Spleen (tissue), 11 donors: ENCODE measurements around the gene COMMD9. TPM values are rescaled to one million over a fixed set of nuclear protein-coding genes. Genes with fewer than 3 reads are reported as not detected.

Source experiments
- DNase-seq: peaks from one replicate; pipeline ENCODE4 v3.0.0-alpha.2; 2020
- H3K27ac ChIP-seq, 8 donors: fragments of 200-600 bp; sonication (generic) in 7 of 8; 1 replicate in 4 of 8; 2 replicates in 4 of 8; pipeline versions ENCODE4 v1.5.0 to v1.8.0; 2016 to 2021; ENCODE audit warnings: inconsistent platforms in 4 of 8, mild to moderate bottlenecking in 4 of 8, moderate library complexity in 1 of 8
- H3K27me3 ChIP-seq, 7 donors: fragments of 200-600 bp; sonication (generic) in 6 of 7; replicated peaks in 1 of 7; 1 replicate in 4 of 7; 2 replicates in 3 of 7; pipeline versions ENCODE4 v1.5.0 to v1.8.0; 2016 to 2021; ENCODE audit warnings: inconsistent platforms in 3 of 7, mild to moderate bottlenecking in 1 of 7
- H3K36me3 ChIP-seq, 6 donors: fragments of 200-600 bp; sonication (generic) in 5 of 6; 1 replicate in 4 of 6; 2 replicates in 2 of 6; pipeline versions ENCODE4 v1.5.0 to v1.8.0; 2016 to 2021; ENCODE audit warnings: inconsistent platforms in 2 of 6
- H3K4me1 ChIP-seq, 6 donors: fragments of 200-600 bp; sonication (generic) in 5 of 6; 1 replicate in 3 of 6; 2 replicates in 3 of 6; pipeline versions ENCODE4 v1.5.0 to v1.8.0; 2016 to 2021; ENCODE audit warnings: inconsistent platforms in 3 of 6
- H3K4me3 ChIP-seq, 8 donors: fragments of 200-600 bp; sonication (generic) in 7 of 8; 1 replicate in 4 of 8; 2 replicates in 4 of 8; pipeline versions ENCODE4 v1.5.0 to v1.8.0; 2016 to 2021; ENCODE audit warnings: inconsistent platforms in 4 of 8, mild to moderate bottlenecking in 4 of 8, moderate library complexity in 2 of 8
- H3K9me3 ChIP-seq, 8 donors: fragments of 200-600 bp; sonication (generic) in 7 of 8; 1 replicate in 4 of 8; 2 replicates in 4 of 8; pipeline versions ENCODE4 v1.5.0 to v1.8.0; 2016 to 2021; ENCODE audit warnings: inconsistent platforms in 4 of 8
- CTCF ChIP-seq, 11 experiments: fragments of 200-600 bp in 7 of 11; fragments of 450-650 bp in 4 of 11; sonication (generic) in 4 of 11; IDR thresholded peaks in 8 of 11; conservative IDR thresholded peaks in 3 of 11; 1 replicate in 7 of 11; 2 replicates in 4 of 11; pipeline versions ENCODE4 v1.4.0 to v1.8.0; 2016 to 2021; ENCODE audit warnings: antibody characterized with exemption in 11 of 11, inconsistent platforms in 4 of 11, mild to moderate bottlenecking in 1 of 11
- POLR2A ChIP-seq, 3 donors: fragments of 450-650 bp; IDR thresholded peaks; one replicate each; pipeline ENCODE4 v1.5.1; 2017; ENCODE audit warnings: antibody characterized with exemption in 3 of 3, mild to moderate bottlenecking in 1 of 3
- POLR2AphosphoS5 ChIP-seq, 3 donors: sonication (generic); formaldehyde crosslinking; IDR thresholded peaks; one replicate each; pipeline ENCODE4 v1.5.1; 2017; ENCODE audit warnings: antibody characterized with exemption in 3 of 3
- WGBS, 5 donors: extraction: QIAGEN DNeasy Blood & Tissue Kit in 3 of 5; methylation state at CpG; one replicate each; pipeline versions ENCODE4 v1.1.5 to v1.1.7; 2013 to 2018; 5-methylcytosine and 5-hydroxymethylcytosine counted together
- intact Hi-C: fragments of 100-400 bp; cut with DNase I; formaldehyde crosslinking; loops from one replicate; pipeline ENCODE4 v1.15.0; 2023; ENCODE audit warnings: low total_unique reads
- polyA plus RNA-seq, 3 donors: library from polyadenylated mRNA; stranded (reverse); fragments of 200-250 nt; gene quantifications; one replicate each; pipeline ENCODE4 v1.2.1, GENCODE V29; 2013
- total RNA-seq, 7 donors: library from RNA; depleted of rRNA in 3 of 7; stranded (reverse); fragments of >200 nt in 3 of 7; fragmentation: NEBNext Ultra II Directional in 4 of 7; extraction: Animal tissue kit (Norgen Biotek cat#: 25700) in 4 of 7; gene quantifications; one replicate each; pipeline versions ENCODE4 v1.1.0 to v1.2.1, GENCODE V29; 2016 to 2021
- donor health status: healthy with polysubstance abuse.
- donor health status: DM: no; HTN: no; CAD: no; lungs with moderate emphysema.
- donor health status: DM: no; HTN: no; CAD: no.
- donor health status: Bipolar disorder and iron deficiency.
- donor health status: healthy.
- donor health status: DM: no; HTN: no; CAD: no.
- donor health status: DM: yes; HTN: yes; CAD: no.

COMMD9 gene
- total and polyA plus RNA-seq, 10 donors, result 27.3 to 63.5 (median 50.7) TPM

- intact Hi-C loops, result loop anchor here (5.0 to 10.0 kb wide), 2 partner anchors 654 to 782 kb away; no protein-coding TSS in a partner anchor
- Histone ChIP-seq H3K27ac (no peak overlapping the region), H3K27me3 (no peaks in the 10 kb centered on the region), H3K36me3 (peaks cover 0 to 25% (median 10%) of the 10 kb centered on the region in 6 donors), H3K9me3 (no peaks in the 10 kb centered on the region), H3K4me3 (no peak overlapping the region), H3K4me1 (peaks cover 0 to 6% (median 2%) of the 10 kb centered on the region in 6 donors)
- DNase-seq, result no peak
- WGBS, 5 donors, result 53 to 68% (median 56%) methylated on average over 5 of the region's 5 CpGs
- no peak for TF ChIP-seq POLR2A (IDR thresholded peaks at IDR 0.05)
- no peak for TF ChIP-seq POLR2AphosphoS5 (IDR thresholded peaks at IDR 0.05)
- TF ChIP-seq CTCF (IDR thresholded peaks at IDR 0.05 in 8 of 11, conservative IDR thresholded peaks at IDR 0.05 in 3 of 11), result no peak
Measured at GRCh38 chr11:36266767-36267166, 22.5 kb downstream of the COMMD9 start.

- intact Hi-C loops, result loop anchor here (5.0 to 10.0 kb wide), 2 partner anchors 654 to 781 kb away; no protein-coding TSS in a partner anchor
- H3K27me3 ChIP-seq, result peaks cover 0 to 4% (median 0%) of the 10 kb centered on the region in 7 donors
- H3K4me3 ChIP-seq, result no peak overlapping the region
- TF ChIP-seq POLR2A (IDR thresholded peaks at IDR 0.05) (no peak), POLR2AphosphoS5 (IDR thresholded peaks at IDR 0.05) (peak in 1 of 3 donors; percentile 11), CTCF (IDR thresholded peaks at IDR 0.05 in 8 of 11, conservative IDR thresholded peaks at IDR 0.05 in 3 of 11) (peak; percentile 61 to 89 (median 81))
- H3K27ac ChIP-seq, result no peak overlapping the region
- no peaks in the 10 kb centered on the region for H3K9me3 ChIP-seq
- peaks cover 0 to 6% (median 2%) of the 10 kb centered on the region in 6 donors for H3K4me1 ChIP-seq
- DNase-seq, result peak; percentile 85
- peaks cover 0 to 17% (median 3%) of the 10 kb centered on the region in 6 donors for H3K36me3 ChIP-seq
- 30 to 35% (median 33%) methylated on average over 13 of the region's 13 CpGs for WGBS, 5 donors
Measured at GRCh38 chr11:36265793-36266628, 23.2 kb downstream of the COMMD9 start.

- WGBS, 5 donors, result 63 to 94% (median 84%) methylated on average over 5 of the region's 5 CpGs
- Histone ChIP-seq H3K36me3 (peaks cover 0 to 10% (median 0%) of the 10 kb centered on the region in 6 donors), H3K4me1 (peaks cover 0 to 6% (median 2%) of the 10 kb centered on the region in 6 donors), H3K27ac (no peak overlapping the region), H3K27me3 (peaks cover 0 to 10% (median 0%) of the 10 kb centered on the region in 7 donors), H3K4me3 (no peak overlapping the region), H3K9me3 (no peaks in the 10 kb centered on the region)
- TF ChIP-seq CTCF (IDR thresholded peaks at IDR 0.05 in 8 of 11, conservative IDR thresholded peaks at IDR 0.05 in 3 of 11), result no peak
- TF ChIP-seq POLR2AphosphoS5 (IDR thresholded peaks at IDR 0.05), result no peak
- no peak for TF ChIP-seq POLR2A (IDR thresholded peaks at IDR 0.05)
- intact Hi-C loops, result loop anchor here (5.0 to 10.0 kb wide), 2 partner anchors 653 to 780 kb away; no protein-coding TSS in a partner anchor
- no peak for DNase-seq
Measured at GRCh38 chr11:36264973-36265344, 24.3 kb downstream of the COMMD9 start.
